ENCODE measurements around the gene CEBPZOS. TPM values are rescaled to one million over a fixed set of nuclear protein-coding genes. Genes with fewer than 3 reads are reported as not detected.

The CEBPZOS gene
- total RNA-seq, 1 experiment from 2014 or later = 46.8 TPM

- Histone ChIP-seq H3K9me3 (ENCODE audit: control insufficient read depth in 1 of 2, insufficient read depth in 1 of 2, low read depth in 1 of 2, low read length in 2 of 2) (no peaks in the 10 kb centered on the region), H3K36me3 (ENCODE audit: control insufficient read depth in 1 of 2, insufficient read depth in 2 of 2, low read length in 2 of 2) (peaks cover 52 to 57% of the 10 kb centered on the region in 2 experiments), H3K27ac (ENCODE audit: low read depth, low read length) (no peak overlapping the region), H3K4me1 (ENCODE audit: control insufficient read depth in 1 of 2, insufficient read depth in 2 of 2, low read length in 2 of 2) (peaks cover 0 to 4% of the 10 kb centered on the region in 2 experiments; a peak in 1 of 4 replicates), H2AFZ (ENCODE audit: low read depth, low read length, poor library complexity, severe bottlenecking) (no peak overlapping the region), H3K79me2 (ENCODE audit: insufficient read depth, low read length) (no peaks in the 10 kb centered on the region), H3K27me3 (ENCODE audit: insufficient read depth, low read length) (no peaks in the 10 kb centered on the region), H3K4me3 (replicated peaks in 1 of 2; ENCODE audit: low read depth in 1 of 2, low read length in 2 of 2) (no peak overlapping the region), H3K9me2 (ENCODE audit: insufficient read depth) (no peaks in the 10 kb centered on the region), H3K9ac (ENCODE audit: low read length) (no peak overlapping the region), H3K4me2 (ENCODE audit: low read length) (no peak overlapping the region), H4K20me1 (ENCODE audit: insufficient read depth) (no peaks in the 10 kb centered on the region; the same call in none of the 2 replicates)
- CTCF ChIA-PET = no interaction called here
- no peak for TF ChIP-seq RAD21 (IDR thresholded peaks at IDR 0.05; ENCODE audit: low read depth)
- no peak for TF ChIP-seq EZH2phosphoT487 (IDR thresholded peaks at IDR 0.05; ENCODE audit: borderline replicate concordance)
- TF ChIP-seq, protein P1, sequence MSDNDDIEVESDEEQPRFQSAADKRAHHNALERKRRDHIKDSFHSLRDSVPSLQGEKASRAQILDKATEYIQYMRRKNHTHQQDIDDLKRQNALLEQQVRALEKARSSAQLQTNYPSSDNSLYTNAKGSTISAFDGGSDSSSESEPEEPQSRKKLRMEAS (IDR thresholded peaks at IDR 0.05) = no peak
- TF ChIP-seq CBX3 (IDR thresholded peaks at IDR 0.05; ENCODE audit: low read depth) = no peak
- TF ChIP-seq, protein P2, sequence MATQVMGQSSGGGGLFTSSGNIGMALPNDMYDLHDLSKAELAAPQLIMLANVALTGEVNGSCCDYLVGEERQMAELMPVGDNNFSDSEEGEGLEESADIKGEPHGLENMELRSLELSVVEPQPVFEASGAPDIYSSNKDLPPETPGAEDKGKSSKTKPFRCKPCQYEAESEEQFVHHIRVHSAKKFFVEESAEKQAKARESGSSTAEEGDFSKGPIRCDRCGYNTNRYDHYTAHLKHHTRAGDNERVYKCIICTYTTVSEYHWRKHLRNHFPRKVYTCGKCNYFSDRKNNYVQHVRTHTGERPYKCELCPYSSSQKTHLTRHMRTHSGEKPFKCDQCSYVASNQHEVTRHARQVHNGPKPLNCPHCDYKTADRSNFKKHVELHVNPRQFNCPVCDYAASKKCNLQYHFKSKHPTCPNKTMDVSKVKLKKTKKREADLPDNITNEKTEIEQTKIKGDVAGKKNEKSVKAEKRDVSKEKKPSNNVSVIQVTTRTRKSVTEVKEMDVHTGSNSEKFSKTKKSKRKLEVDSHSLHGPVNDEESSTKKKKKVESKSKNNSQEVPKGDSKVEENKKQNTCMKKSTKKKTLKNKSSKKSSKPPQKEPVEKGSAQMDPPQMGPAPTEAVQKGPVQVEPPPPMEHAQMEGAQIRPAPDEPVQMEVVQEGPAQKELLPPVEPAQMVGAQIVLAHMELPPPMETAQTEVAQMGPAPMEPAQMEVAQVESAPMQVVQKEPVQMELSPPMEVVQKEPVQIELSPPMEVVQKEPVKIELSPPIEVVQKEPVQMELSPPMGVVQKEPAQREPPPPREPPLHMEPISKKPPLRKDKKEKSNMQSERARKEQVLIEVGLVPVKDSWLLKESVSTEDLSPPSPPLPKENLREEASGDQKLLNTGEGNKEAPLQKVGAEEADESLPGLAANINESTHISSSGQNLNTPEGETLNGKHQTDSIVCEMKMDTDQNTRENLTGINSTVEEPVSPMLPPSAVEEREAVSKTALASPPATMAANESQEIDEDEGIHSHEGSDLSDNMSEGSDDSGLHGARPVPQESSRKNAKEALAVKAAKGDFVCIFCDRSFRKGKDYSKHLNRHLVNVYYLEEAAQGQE (IDR thresholded peaks at IDR 0.05; ENCODE audit: low read depth) = no peak
- ATAC-seq (no peak), DNase-seq (ENCODE audit: low read depth, low spot score) (no peak)
- BruUV-seq (replicated peaks) = no TSS peak
- POLR2A ChIA-PET = no interaction called here
- RAD21 ChIA-PET (ENCODE audit: low non-redundant PET in 1 of 2, low total read pairs in 2 of 2, uncharacterized antibody in 2 of 2, unreplicated experiment in 2 of 2) = no interaction called here
- intact Hi-C loops (cut with micrococcal nuclease) = no loop called here
These were observed 47.1 kb downstream of the CEBPZOS start for GRCh38 chr2:37243435-37243834.

DNA sequence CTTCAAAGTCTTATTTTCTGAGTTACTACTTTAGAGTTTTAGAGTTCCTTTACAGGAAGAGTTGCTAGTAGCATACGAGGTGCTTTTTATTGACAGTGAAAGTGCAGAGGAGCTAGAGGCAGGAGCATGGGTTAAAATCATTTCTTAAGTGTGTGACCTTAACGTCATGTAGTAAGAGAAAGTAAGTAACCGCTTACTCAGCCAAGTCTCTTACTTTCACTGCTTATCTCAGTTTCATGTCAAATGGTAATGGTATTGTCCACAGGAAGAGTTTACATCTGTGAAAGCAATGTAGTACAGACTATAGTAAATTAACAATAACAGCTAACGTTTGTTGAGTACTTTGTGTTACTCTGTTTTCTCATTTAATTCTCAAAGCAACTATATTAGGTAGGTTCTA is 47.7 kb downstream of the CEBPZOS start:
- intact Hi-C loops (cut with micrococcal nuclease) = no loop called here
- CTCF ChIA-PET = no interaction called here
- H3K4me3 ChIP-seq (replicated peaks in 1 of 2; ENCODE audit: low read depth in 1 of 2, low read length in 2 of 2) = no peak overlapping the region
- BruUV-seq (replicated peaks) = no TSS peak
- H3K4me2 ChIP-seq (ENCODE audit: low read length) = no peak overlapping the region
- no peaks in the 10 kb centered on the region for H3K9me3 ChIP-seq (ENCODE audit: control insufficient read depth in 1 of 2, insufficient read depth in 1 of 2, low read depth in 1 of 2, low read length in 2 of 2)
- H3K36me3 ChIP-seq (ENCODE audit: control insufficient read depth in 1 of 2, insufficient read depth in 2 of 2, low read length in 2 of 2) = peaks cover 52 to 56% of the 10 kb centered on the region in 2 experiments
- H3K27me3 ChIP-seq (ENCODE audit: insufficient read depth, low read length) = no peaks in the 10 kb centered on the region
- H3K9ac ChIP-seq (ENCODE audit: low read length) = no peak overlapping the region
- H3K4me1 ChIP-seq (ENCODE audit: control insufficient read depth in 1 of 2, insufficient read depth in 2 of 2, low read length in 2 of 2) = peaks cover 0 to 4% of the 10 kb centered on the region in 2 experiments; a peak in 1 of 4 replicates
- POLR2A ChIA-PET = interaction anchor here (0.5 kb wide), 1 partner anchor 41 kb away, joined by 9 read pairs; no protein-coding TSS in a partner anchor
- no peak overlapping the region for H2AFZ ChIP-seq (ENCODE audit: low read depth, low read length, poor library complexity, severe bottlenecking)
- DNase-seq (ENCODE audit: low read depth, low spot score) (no peak), ATAC-seq (no peak)
- H3K27ac ChIP-seq (ENCODE audit: low read depth, low read length) = no peak overlapping the region
- H4K20me1 ChIP-seq (ENCODE audit: insufficient read depth) = no peaks in the 10 kb centered on the region; the same call in none of the 2 replicates
- H3K9me2 ChIP-seq (ENCODE audit: insufficient read depth) = no peaks in the 10 kb centered on the region
- H3K79me2 ChIP-seq (ENCODE audit: insufficient read depth, low read length) = no peaks in the 10 kb centered on the region
- RAD21 ChIA-PET (ENCODE audit: low non-redundant PET in 1 of 2, low total read pairs in 2 of 2, uncharacterized antibody in 2 of 2, unreplicated experiment in 2 of 2) = no interaction called here
- TF ChIP-seq SP1 (IDR thresholded peaks at IDR 0.05; ENCODE audit: low read depth) = no peak
- TF ChIP-seq, protein P2 (IDR thresholded peaks at IDR 0.05; ENCODE audit: low read depth) = no peak
- no peak for TF ChIP-seq JUND (IDR thresholded peaks at IDR 0.05)
- no peak for TF ChIP-seq ZFX (IDR thresholded peaks at IDR 0.05)
- no peak for TF ChIP-seq EZH2phosphoT487 (IDR thresholded peaks at IDR 0.05; ENCODE audit: borderline replicate concordance)
- TF ChIP-seq, protein P3, sequence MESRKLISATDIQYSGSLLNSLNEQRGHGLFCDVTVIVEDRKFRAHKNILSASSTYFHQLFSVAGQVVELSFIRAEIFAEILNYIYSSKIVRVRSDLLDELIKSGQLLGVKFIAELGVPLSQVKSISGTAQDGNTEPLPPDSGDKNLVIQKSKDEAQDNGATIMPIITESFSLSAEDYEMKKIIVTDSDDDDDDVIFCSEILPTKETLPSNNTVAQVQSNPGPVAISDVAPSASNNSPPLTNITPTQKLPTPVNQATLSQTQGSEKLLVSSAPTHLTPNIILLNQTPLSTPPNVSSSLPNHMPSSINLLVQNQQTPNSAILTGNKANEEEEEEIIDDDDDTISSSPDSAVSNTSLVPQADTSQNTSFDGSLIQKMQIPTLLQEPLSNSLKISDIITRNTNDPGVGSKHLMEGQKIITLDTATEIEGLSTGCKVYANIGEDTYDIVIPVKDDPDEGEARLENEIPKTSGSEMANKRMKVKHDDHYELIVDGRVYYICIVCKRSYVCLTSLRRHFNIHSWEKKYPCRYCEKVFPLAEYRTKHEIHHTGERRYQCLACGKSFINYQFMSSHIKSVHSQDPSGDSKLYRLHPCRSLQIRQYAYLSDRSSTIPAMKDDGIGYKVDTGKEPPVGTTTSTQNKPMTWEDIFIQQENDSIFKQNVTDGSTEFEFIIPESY (IDR thresholded peaks at IDR 0.05; ENCODE audit: extremely low read depth, insufficient replicate concordance, low read length) = no peak
- TF ChIP-seq TCF7L2 (IDR thresholded peaks at IDR 0.05; ENCODE audit: borderline replicate concordance, extremely low read depth, insufficient read depth, insufficient read length) = no peak
